ENCODE measurements around the gene IL4I1. TPM values are rescaled to one million over a fixed set of nuclear protein-coding genes. Genes with fewer than 3 reads are reported as not detected.
A peak's percentile ranks its signal among the peaks of the same experiment; 100 is the strongest.

IL4I1 gene
- total RNA-seq, 1 experiment from 2014 or later = 0.61 TPM

GRCh38 chr19:49852631-49853126 is 44.0 kb downstream of the IL4I1 start:
- Mint-ChIP-seq H3K9me3 (peaks cover 0 to 4% of the 10 kb centered on the region in 2 experiments; a peak in 2 of 5 replicates), H3K36me3 (ENCODE audit: insufficient read depth in 1 of 3, low read depth in 3 of 3) (peaks cover 35 to 60% (median 52%) of the 10 kb centered on the region in 3 experiments), H3K27ac (peak overlapping the region in 2 of 3 experiments; percentile 22 to 34; a peak in 3 of 7 replicates), H3K27me3 (ENCODE audit: low read depth) (no peaks in the 10 kb centered on the region; the same call in none of the 2 replicates), H3K4me1 (peaks cover 22 to 27% of the 10 kb centered on the region in 2 experiments), H3K4me3 (peak overlapping the region; percentile 80 to 81)
- H3K79me1 ChIP-seq (ENCODE audit: insufficient read depth, low read depth, low read length, poor library complexity, severe bottlenecking) = peaks cover 11% of the 10 kb centered on the region
- H3K79me2 ChIP-seq (ENCODE audit: insufficient read depth, low read length) = peaks cover 9% of the 10 kb centered on the region; the same call in 1 of the 2 replicates
- peaks cover 6% of the 10 kb centered on the region for H4K20me1 ChIP-seq (ENCODE audit: control insufficient read depth, insufficient read depth, insufficient read length)
- no CpG with 5 or more reads among the region's 14 CpGs for WGBS (ENCODE audit: extremely low coverage, insufficient read length, low lambda C conversion rate)
- H3K23ac ChIP-seq (ENCODE audit: insufficient read length, low read depth, low read length) = no peak overlapping the region
- H2AFZ ChIP-seq (ENCODE audit: low read length) = no peak overlapping the region
- H2AK5ac ChIP-seq (ENCODE audit: insufficient read length, low read length) = no peak overlapping the region
- peaks cover 10% of the 10 kb centered on the region for H3K23me2 ChIP-seq (ENCODE audit: insufficient read length, low read depth, low read length, poor library complexity, severe bottlenecking)
- no peak overlapping the region for H4K5ac ChIP-seq (ENCODE audit: insufficient read length, low read depth, low read length)
- H4K8ac ChIP-seq (replicated peaks; ENCODE audit: insufficient read length, low read depth, low read length) = no peak overlapping the region
- H2BK120ac ChIP-seq (ENCODE audit: low read depth, low read length, poor library complexity, severe bottlenecking) = no peak overlapping the region
- H4K91ac ChIP-seq (ENCODE audit: insufficient read length, low read depth, low read length) = no peak overlapping the region
- H3K4me2 ChIP-seq (ENCODE audit: insufficient read depth, insufficient read length, low read length) = peak overlapping the region; percentile 90
- no peaks in the 10 kb centered on the region for H3K27me3 ChIP-seq (ENCODE audit: insufficient read depth, low read length)
- no peak overlapping the region for H2BK20ac ChIP-seq (ENCODE audit: low read depth, low read length, poor library complexity, severe bottlenecking)
- no peak overlapping the region for H2BK12ac ChIP-seq (ENCODE audit: insufficient read length, low read depth, low read length)
- no peak overlapping the region for H3K14ac ChIP-seq (ENCODE audit: insufficient read depth, low read length)
- TF ChIP-seq, protein P1, sequence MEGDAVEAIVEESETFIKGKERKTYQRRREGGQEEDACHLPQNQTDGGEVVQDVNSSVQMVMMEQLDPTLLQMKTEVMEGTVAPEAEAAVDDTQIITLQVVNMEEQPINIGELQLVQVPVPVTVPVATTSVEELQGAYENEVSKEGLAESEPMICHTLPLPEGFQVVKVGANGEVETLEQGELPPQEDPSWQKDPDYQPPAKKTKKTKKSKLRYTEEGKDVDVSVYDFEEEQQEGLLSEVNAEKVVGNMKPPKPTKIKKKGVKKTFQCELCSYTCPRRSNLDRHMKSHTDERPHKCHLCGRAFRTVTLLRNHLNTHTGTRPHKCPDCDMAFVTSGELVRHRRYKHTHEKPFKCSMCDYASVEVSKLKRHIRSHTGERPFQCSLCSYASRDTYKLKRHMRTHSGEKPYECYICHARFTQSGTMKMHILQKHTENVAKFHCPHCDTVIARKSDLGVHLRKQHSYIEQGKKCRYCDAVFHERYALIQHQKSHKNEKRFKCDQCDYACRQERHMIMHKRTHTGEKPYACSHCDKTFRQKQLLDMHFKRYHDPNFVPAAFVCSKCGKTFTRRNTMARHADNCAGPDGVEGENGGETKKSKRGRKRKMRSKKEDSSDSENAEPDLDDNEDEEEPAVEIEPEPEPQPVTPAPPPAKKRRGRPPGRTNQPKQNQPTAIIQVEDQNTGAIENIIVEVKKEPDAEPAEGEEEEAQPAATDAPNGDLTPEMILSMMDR (conservative IDR thresholded peaks at IDR 0.05) = no peak
- H2BK5ac ChIP-seq (ENCODE audit: insufficient read length, low read length) = no peak overlapping the region
- H3K56ac ChIP-seq (ENCODE audit: insufficient read length, low read depth, low read length) = no peak overlapping the region
- no peak for DNase-seq
- no peaks in the 10 kb centered on the region for H3K9me3 ChIP-seq (ENCODE audit: control insufficient read depth, low read depth, low read length)
- no peaks in the 10 kb centered on the region; the same call in 1 of the 2 replicates for H3K4me1 ChIP-seq (ENCODE audit: insufficient read depth, low read length)
- H3K18ac ChIP-seq (ENCODE audit: insufficient read length, low read depth, low read length) = no peak overlapping the region
- no peak overlapping the region for H2BK15ac ChIP-seq (ENCODE audit: low read depth, low read length)
- no peak overlapping the region for H3K27ac ChIP-seq (ENCODE audit: insufficient read length, low read depth, low read length)
- no peak overlapping the region for H3K9ac ChIP-seq (ENCODE audit: extremely low read depth, insufficient read length, low read length)
- no peak overlapping the region for H3K4ac ChIP-seq (ENCODE audit: low read depth, low read length)
- no peak overlapping the region for H3T11ph ChIP-seq (ENCODE audit: low read length)

Measured in H9 (cell line).